Upper lobe of right lung (tissue), 1 donor: Measurements from ENCODE around the gene EPS8L1. TPM values are rescaled to one million over a fixed set of nuclear protein-coding genes. Genes with fewer than 3 reads are reported as not detected.
"Not testable (repeated sequence)": the region's sequence is repeated elsewhere in the genome, so short reads cannot be mapped to it uniquely, and the experiment has no call there.

ENCODE experiments used
- ATAC-seq: fragments of 200-7000 bp; cut with Tn5 transposase; one replicate; pipeline ENCODE4 v1.9.1; 2020; ENCODE audit warnings: mild to moderate bottlenecking, moderate library complexity
- DNase-seq: peaks from one replicate; pipeline ENCODE4 v3.0.0-alpha.2; 2020
- H3K27ac ChIP-seq: fragments of 200-600 bp; one replicate; pipeline ENCODE4 v1.8.0; 2022
- H3K27me3 ChIP-seq: fragments of 200-600 bp; one replicate; pipeline ENCODE4 v1.8.0; 2022; ENCODE audit warnings: mild to moderate bottlenecking
- H3K36me3 ChIP-seq: fragments of 200-600 bp; one replicate; pipeline ENCODE4 v1.8.0; 2022
- H3K4me1 ChIP-seq: fragments of 200-600 bp; one replicate; pipeline ENCODE4 v1.8.0; 2022
- H3K4me3 ChIP-seq: fragments of 200-600 bp; one replicate; pipeline ENCODE4 v1.8.0; 2022; ENCODE audit warnings: mild to moderate bottlenecking
- H3K9me3 ChIP-seq: fragments of 200-600 bp; one replicate; pipeline ENCODE4 v1.8.0; 2022
- intact Hi-C: fragments of 100-400 bp; cut with DNase I; formaldehyde crosslinking; loops from one replicate; pipeline ENCODE4 v1.11.0; 2022
- total RNA-seq: library from RNA; stranded (reverse); fragmentation: NEBNext Ultra II Directional; extraction: Animal tissue kit (Norgen Biotek cat#: 25700); gene quantifications from one replicate; pipeline ENCODE4 v1.2.1, GENCODE V29; 2021
- TF ChIP-seq, protein P1 (sequence below): fragments of 200-600 bp; IDR thresholded peaks from one replicate; pipeline ENCODE4 v1.8.0; 2022; ENCODE audit warnings: antibody characterized with exemption
- donor health status: DM: no; HTN: yes; CAD: no; lungs with severe emphysema.

Gene EPS8L1
- total RNA-seq, 1 donor from 2014 or later, result 35.6 TPM

GRCh38 chr19:55062735-55063491, 12.8 kb upstream of the EPS8L1 start, which contains the start of gene RDH13:
Gene RDH13 (minus strand): TSS chr19:55063148. CDS start chr19:55063032, 116 bp downstream.
- TF ChIP-seq, protein P1, sequence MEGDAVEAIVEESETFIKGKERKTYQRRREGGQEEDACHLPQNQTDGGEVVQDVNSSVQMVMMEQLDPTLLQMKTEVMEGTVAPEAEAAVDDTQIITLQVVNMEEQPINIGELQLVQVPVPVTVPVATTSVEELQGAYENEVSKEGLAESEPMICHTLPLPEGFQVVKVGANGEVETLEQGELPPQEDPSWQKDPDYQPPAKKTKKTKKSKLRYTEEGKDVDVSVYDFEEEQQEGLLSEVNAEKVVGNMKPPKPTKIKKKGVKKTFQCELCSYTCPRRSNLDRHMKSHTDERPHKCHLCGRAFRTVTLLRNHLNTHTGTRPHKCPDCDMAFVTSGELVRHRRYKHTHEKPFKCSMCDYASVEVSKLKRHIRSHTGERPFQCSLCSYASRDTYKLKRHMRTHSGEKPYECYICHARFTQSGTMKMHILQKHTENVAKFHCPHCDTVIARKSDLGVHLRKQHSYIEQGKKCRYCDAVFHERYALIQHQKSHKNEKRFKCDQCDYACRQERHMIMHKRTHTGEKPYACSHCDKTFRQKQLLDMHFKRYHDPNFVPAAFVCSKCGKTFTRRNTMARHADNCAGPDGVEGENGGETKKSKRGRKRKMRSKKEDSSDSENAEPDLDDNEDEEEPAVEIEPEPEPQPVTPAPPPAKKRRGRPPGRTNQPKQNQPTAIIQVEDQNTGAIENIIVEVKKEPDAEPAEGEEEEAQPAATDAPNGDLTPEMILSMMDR, result no peak
- DNase-seq, result peak; percentile 99
- H3K36me3 ChIP-seq, result peaks cover 10% of the 10 kb centered on the region
- ATAC-seq, result peak; percentile 100
- intact Hi-C loops, result no loop called here
- no peaks in the 10 kb centered on the region for H3K27me3 ChIP-seq
- H3K9me3 ChIP-seq, result no peaks in the 10 kb centered on the region
- peak within 1 kb of the TSS; percentile 85 for H3K27ac ChIP-seq
- peaks cover 16% of the 10 kb centered on the region for H3K4me1 ChIP-seq
- H3K4me3 ChIP-seq, result peak within 1 kb of the TSS; percentile 98

GRCh38 chr19:55063492-55063843, 12.2 kb upstream of the EPS8L1 start:
- no peak for DNase-seq
- no peaks in the 10 kb centered on the region for H3K9me3 ChIP-seq
- no peaks in the 10 kb centered on the region for H3K27me3 ChIP-seq
- peaks cover 5% of the 10 kb centered on the region for H3K36me3 ChIP-seq
- no peak for ATAC-seq
- H3K4me1 ChIP-seq, result peaks cover 15% of the 10 kb centered on the region
- intact Hi-C loops, result no loop called here
- no peak overlapping the region for H3K27ac ChIP-seq
- TF ChIP-seq, protein P1, result no peak
- H3K4me3 ChIP-seq, result peak overlapping the region; percentile 98

DNA sequence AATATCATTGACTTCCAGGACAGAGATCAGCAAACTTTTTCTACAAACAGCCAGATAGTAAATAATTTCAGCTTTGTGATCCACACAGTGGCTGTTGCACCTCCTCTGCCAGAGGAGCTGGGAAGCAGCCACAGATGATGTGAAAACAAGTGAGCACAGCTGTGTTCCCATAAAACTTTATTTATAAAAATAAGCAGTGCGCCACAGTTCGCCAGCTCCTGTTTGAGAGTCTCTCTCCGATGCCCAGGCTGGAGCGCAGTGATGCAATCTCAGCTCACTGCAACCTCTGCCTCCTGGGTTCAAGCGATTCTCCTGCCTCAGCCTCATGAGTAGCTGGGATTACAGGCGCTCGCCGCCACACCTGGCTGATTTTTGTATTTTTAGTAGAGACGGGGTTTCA, 10.2 kb upstream of the EPS8L1 start:
- H3K4me3 ChIP-seq, H3K9me3 ChIP-seq, H3K36me3 ChIP-seq, DNase-seq, H3K27ac ChIP-seq, intact Hi-C loops, ATAC-seq: not testable (repeated sequence)
- H3K4me1 ChIP-seq, result peaks cover 11% of the 10 kb centered on the region
- peaks cover 14% of the 10 kb centered on the region for H3K27me3 ChIP-seq

DNA sequence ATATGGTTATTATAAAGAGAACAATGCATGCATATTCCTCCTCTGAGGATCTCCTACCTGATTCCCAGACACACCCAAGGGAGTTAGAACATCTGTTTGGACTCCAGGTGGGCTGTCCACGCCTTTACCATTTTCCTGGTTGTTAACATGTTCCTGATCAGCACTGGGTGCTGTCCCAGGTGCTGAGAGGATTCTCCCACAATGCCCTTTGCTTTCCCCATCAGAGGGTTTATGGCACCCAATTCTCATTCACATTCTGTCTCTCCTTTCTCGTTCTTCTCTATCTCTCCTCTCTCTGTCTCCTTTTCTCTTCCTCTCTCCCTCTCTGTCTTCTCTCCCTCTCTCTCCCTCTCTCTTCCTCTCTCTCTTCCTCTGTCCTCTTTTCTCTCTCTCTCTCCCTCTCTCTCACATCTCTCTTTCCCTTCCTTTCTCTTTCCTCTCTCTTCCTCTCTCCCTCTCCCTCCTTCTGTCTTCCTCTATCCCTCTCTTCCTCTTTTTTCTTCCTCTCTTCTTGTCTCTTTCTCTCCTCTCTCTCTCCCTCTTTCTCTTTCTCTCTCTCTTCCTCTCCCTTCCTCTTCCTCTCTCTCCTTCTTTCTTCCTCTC, 9.5 kb upstream of the EPS8L1 start:
- DNase-seq, result no peak
- H3K27me3 ChIP-seq, result peaks cover 17% of the 10 kb centered on the region
- H3K36me3 ChIP-seq, result no peaks in the 10 kb centered on the region

DNA sequence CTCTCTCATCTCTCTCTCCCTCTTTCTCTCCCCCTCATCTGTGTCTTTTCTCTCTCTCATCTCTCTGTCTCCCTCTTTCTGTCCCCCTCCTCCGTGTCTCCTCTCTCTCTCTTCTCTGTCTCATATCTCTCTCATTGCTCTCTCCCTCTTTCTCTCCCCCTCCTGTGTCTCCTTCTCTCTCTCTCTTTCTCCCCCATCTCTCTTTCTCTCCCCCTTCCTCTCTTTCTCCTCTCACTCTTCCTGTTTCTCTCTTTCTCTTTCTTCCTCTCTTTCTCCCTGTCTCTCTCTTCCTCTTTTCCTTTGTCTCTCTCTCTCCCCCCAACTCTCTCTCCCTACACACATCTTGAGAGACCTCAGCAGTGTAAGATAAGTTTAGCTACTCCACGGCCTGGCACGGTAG, 7.8 kb upstream of the EPS8L1 start:
- H3K4me1 ChIP-seq, result no peaks in the 10 kb centered on the region
- DNase-seq (no peak), ATAC-seq (no peak)
- TF ChIP-seq, protein P1, result no peak
- H3K27ac ChIP-seq, result no peak overlapping the region
- H3K27me3 ChIP-seq, result peaks cover 24% of the 10 kb centered on the region
- no peak overlapping the region for H3K4me3 ChIP-seq
- no peaks in the 10 kb centered on the region for H3K9me3 ChIP-seq
- H3K36me3 ChIP-seq, result no peaks in the 10 kb centered on the region
- intact Hi-C loops, result no loop called here

More for the DNA sequence above, 9.5 kb upstream of the EPS8L1 start:
- ATAC-seq, result no peak
- TF ChIP-seq, protein P1, result no peak
- Histone ChIP-seq H3K27ac (no peak overlapping the region), H3K4me3 (no peak overlapping the region), H3K4me1 (peaks cover 11% of the 10 kb centered on the region), H3K9me3 (no peaks in the 10 kb centered on the region)
- intact Hi-C loops, result no loop called here
